HG02763 (cell line): ENCODE measurements around the gene BCL6.

Source experiments
- ATAC-seq: cut with Tn5 transposase; IDR thresholded peaks from one replicate; pipeline ENCODE4 v1.9.1; 2021; ENCODE audit warnings: mild to moderate bottlenecking, moderate library complexity; ENCODE audit not compliant: unreplicated experiment

Gene BCL6

GRCh38 chr3:187745201-187746058 lies at the start of gene BCL6:
Gene BCL6 (minus strand): TSS chr3:187745468. CDS start chr3:187733693, 11,775 bp downstream.
- peak; percentile 80 for ATAC-seq

DNA sequence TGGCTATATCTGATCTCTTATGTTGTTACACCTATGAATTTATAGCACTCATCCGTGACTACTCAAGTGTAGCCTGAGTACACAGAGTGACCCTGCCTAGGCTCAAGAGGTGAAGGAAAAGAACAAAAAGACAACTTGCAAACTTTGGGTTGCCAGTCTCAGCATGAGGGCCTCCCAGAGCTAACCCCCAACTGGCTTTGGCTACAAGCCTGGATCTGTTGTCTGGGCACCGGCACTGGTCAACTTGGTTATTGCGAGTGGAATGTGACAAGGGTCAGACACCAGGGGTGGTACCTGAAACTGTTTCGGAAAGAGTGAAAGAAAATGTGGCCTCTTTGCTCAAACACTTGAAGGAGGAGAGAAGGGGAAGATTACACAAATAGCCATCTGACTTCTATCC lies 49.5 kb upstream of the BCL6 start:
- ATAC-seq: no peak

- ATAC-seq: no peak
Observed at GRCh38 chr3:187793618-187794017, 48.4 kb upstream of the BCL6 start.

DNA sequence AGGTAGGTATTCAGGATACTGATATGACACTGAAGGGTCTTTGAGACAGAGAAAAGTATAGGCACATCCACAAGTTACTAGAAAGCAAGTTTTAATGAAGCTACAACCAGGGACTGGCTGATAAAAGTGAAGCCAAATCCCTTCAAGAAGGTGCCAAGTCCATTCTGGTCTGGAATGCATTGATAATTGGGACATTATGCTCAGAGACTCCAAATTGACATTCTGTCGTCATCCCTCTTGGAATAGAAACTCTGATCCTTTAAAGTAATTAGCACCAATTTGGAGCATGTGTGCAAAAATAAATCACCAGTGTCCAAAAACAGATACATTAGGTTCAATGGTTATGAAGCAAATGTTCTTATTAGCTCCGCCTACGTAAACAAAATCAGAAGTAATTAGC lies 47.3 kb upstream of the BCL6 start:
- ATAC-seq: no peak

DNA sequence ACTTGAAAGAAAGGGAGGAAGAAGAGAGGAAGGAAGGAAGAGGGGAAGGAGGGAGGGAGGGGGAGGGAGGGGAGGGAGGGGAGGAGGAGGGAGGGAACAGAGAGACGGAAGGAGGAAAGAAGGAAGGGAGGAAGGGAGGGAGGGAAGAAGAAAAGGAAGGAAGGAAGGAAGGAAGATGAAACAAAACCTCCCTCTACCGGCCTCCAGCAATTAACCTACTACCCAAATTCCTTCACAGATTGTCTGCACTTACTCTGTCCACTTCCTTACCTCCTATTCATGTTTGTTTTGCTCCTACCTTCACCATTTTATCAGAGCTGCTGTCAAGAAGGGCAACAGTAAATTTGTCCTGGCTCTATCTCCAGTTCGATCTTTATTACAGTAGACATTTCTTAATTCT lies 44.6 kb upstream of the BCL6 start:
- ATAC-seq: no peak

DNA sequence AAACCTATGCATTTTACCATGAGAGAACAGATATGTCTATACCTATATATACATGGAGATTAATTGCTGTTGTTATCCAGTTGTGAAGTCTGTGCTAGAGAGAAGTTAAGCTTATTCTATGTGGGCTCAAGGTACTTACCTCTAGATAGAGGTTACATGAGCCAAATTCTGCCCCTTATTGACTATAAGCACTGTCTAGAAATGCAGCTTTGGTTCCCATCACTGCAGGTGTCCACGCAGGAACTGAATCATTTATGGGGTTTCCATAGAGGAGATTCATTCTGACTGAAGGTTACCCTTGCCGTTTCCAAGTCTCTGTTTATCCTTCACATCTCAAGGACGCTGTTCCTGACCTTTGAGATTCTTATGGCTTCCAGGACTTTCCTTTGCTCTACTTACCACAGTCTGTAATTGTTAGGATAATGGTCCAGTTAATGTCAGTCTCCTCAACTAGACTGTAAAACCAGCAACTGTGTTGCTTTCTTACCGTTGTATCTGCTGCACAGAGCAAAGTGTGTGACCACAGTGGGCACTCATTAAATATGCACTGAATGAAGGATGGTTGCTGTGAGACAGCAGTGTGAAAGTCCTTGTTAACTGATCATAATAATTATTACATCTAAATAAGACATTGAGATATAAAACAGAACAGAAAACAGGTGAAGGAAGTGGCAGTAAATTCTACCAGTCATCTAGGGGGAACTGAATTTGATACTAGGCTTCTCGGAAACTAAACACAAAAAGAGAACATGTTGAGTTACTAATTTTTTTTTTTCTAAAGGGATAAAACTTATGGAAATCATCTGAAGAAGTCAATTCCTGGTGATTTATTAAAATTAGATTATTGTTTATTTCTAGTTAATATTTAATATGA lies 44.0 kb upstream of the BCL6 start:
- ATAC-seq: no peak

DNA sequence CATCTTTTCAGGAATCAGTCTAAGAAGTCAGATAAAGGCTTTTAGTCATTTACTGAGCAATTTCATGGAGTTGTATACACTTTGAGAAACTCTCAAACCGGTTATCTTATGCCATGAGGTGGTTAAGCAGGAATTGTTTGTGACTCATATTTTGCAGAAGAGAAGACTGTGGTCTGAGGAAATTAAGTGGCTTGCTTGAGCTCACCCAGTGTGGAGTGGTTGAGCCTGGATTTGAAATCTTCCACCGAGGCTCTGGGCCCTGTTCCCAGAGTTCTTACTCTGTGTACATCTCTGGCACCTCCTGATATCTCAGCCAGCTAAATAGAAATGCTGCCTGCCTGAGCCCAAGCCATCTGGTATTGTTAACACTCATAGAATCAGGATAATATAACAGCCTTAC lies 37.8 kb upstream of the BCL6 start:
- no peak for ATAC-seq

GRCh38 chr3:187782006-187782405 lies 36.7 kb upstream of the BCL6 start:
- ATAC-seq: no peak

DNA sequence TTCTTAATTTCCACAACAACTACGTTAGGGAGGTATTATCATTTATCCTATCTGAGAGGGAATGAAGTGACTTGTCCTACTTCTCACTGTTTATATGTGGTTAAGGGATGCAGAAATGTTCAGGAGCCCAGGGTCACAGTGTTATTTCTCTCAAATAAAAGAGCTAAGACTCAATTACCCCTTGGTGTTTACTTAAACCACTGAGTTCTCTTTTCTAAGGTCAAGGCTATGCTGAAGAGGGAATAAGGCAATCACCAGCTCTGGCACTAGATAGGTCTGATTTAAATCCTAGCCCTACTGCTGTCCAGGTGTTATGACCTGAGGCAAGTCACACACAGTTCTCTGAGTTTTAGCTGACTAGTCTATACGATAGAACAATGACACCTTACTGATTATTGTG lies 35.7 kb upstream of the BCL6 start:
- ATAC-seq: no peak

DNA sequence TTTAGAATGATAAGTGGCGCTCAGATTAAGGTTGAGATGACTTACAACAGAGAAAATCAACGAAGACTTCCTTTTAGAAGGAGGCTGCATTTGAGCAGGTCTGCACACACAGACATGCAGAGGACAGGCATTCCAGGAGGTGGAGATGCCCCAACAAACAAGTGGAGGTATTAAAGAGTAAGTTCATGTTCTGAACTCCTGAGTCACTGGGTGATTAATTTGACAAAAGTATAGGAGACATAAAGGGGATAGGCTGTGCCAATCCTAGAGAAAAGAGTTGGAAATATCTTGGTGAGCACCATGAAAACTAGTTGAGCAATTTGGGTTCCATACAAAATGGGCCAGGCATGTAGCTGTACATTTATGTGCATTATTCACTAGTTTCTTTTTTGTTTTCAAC lies 33.5 kb upstream of the BCL6 start:
- ATAC-seq: no peak

- ATAC-seq: no peak
Observed at GRCh38 chr3:187777331-187777941, 32.2 kb upstream of the BCL6 start.

GRCh38 chr3:187775549-187775948 lies 30.3 kb upstream of the BCL6 start:
- no peak for ATAC-seq

DNA sequence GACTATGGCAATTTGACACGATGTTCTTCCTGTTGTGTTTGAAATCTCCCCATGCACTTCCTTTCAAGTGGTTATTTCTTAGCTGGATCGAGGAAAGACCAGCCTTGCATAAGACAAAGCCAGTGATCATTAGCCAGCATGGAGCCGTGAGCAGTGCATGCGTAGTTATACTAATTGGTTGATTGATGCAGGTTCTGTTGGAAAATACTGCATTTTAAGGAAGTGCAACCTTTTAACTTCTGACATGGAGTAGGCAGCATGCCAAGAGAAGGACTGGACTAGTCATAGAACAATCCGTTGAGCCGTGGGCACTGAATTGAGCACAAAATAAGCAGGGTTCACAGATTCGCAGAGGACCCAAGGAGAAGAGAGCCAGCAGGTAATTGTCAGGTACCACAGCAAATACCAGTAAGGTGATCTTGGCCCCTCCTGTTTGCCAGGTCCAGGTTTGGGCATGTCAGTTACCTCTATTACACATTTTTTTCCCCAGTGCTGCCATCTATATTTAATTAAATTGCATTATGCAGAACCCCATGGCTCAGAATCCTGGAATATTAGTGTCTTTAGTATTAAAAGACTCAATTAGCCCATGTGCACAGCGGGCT lies 29.0 kb upstream of the BCL6 start:
- ATAC-seq: no peak

- ATAC-seq: peak; percentile 73
Observed at GRCh38 chr3:187773233-187774184, 28.2 kb upstream of the BCL6 start.

- ATAC-seq: peak; percentile 49
Observed at GRCh38 chr3:187770224-187770623, 25.0 kb upstream of the BCL6 start.

GRCh38 chr3:187769771-187770170 lies 24.5 kb upstream of the BCL6 start:
- ATAC-seq: no peak

DNA sequence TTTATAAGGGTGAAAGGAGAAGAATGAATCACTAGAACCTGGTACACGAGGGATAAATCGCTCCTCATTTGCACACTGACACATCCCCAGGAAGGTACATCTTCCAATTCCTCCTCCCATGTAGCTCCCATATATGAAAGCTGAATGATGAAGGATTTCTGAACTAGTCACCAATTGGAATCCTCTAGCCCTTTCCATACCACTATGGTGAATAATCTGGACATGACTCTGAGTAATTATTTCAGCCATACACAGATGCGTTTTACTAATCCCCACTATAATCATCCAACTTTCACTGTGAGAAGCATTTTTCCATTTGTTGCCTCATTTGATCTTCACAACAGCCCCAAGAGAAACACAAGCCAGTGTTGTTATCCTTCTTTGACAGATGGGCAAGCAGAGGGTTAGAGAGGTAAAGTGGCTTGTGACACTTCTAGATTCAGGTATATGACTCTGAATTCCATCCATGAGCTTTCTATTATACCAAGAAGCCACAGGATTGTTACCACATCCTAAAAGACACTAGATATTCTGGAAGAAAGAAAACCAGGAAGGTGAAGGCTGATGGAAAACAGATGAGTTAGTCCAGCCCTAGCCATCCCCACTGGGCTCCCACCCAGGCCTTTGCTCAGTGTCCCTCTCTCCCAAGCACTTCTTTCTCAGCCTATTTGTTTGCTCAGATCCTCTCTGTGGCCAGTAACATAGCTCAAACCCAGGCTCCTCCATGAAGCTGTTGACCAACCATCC lies 22.2 kb upstream of the BCL6 start:
- no peak for ATAC-seq

- ATAC-seq: no peak
Observed at GRCh38 chr3:187765342-187765741, 20.1 kb upstream of the BCL6 start.
